Activated CD8-positive, alpha-beta memory T cell treated with anti-CD3 and anti-CD28 coated beads for 24 hours (primary cell): ENCODE measurements around the gene CDCP2.

Experiments
- DNase-seq: peaks from one replicate; pipeline ENCODE4 v3.0.0-alpha.2; 2020

CDCP2 gene

DNA sequence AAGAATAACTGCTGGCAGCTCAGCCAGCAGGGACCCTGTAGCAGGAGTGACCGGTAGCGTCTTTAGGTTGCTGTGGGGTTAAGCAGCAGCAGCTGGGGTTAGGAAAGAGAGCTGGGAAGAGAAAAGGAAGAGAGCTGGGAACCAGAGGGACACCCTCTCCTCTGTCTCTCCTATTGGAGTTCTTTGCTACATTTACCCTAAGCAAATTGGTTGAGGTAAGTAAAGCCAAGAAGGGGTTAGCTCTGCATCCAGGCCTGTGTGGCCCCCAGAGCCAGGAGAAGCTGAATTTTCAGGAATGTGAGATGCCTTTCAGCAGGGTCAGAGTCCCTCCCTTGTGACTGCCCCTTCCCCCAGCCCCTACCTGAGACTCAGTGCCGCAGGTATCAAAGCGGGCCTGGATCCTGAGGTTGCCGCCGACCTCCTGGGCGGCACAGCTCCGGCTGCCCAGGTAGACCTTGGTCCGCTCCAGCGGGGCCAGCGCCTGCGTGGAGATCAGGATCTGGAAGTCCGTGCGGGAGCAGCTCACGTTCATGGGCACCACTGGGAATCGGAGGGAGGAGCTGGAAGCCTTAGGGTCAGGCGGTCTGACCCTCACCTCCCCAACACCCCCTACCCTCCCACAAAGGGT, 16.4 kb downstream of the CDCP2 start:
- DNase-seq = no peak

DNA sequence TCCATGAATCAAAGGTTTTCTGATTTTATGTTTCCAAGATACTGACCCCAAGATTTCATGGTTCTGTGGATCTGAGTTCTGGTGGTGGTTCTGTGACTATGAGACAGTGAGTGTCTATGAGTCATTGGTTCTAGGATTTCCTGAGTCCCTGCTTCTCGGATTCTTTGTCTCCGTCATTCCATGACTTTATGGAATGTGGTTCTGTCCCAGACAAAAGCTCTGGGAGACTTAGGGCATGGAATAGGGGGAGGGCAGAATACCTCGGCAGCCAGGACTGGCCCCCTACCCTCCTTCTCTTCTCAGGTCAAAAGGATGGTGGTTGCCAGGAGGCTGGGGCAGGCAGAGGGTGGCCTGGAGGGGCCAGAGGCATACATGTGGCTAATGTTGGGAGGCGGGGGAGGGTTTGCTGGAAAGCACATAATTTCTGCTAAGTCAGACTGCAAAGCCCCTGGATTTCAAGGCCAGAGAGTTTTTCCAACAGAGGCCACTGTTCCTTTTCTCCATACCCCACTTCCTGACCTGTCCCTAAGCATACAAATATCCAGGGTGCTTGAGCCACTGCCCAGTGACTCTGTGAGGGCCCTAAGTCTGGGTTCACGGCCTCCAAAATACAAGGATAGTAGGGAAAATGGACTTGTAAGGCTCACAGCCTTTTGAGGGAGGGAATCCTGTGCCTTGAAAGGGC, 17.2 kb downstream of the CDCP2 start:
- no peak for DNase-seq

DNA sequence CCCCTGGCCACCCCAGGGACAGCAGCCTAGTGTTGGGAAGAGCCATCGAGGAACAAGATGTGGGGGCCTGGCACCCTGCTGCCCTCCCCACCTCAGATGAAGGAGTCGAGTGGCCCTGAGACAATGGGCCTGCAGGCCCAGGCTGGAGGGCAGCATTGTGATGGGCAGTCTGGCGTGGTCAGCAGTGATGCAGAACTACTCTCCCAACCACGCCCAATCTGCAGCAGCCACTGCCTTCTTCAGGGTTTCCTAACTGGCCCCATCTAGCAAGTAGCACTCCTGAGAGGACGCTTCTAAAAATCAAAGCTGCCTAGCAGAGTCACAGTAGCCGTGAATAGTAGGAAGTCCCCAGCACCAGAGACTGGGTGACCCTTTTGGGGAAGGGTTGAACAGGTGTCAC, 18.5 kb downstream of the CDCP2 start:
- no peak for DNase-seq

DNA sequence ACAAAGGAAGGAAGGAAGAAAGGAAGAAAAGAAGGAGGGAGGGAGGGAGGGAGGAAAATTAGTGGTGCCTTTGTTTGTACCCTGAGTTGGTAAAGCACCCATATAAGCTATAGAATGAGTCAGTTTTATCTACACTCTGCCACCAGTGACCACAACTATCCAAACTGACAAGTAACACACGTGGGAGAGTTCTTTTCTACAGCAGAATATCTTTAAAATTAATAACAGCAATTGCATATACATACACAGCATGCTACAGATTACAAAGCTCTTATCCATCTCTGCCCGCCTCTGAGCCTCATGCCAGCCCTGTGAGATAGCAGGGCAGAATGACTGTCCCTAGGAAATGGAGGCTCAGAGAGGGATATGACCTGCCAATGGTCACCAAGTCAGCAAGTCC, 20.3 kb downstream of the CDCP2 start:
- DNase-seq = no peak

DNA sequence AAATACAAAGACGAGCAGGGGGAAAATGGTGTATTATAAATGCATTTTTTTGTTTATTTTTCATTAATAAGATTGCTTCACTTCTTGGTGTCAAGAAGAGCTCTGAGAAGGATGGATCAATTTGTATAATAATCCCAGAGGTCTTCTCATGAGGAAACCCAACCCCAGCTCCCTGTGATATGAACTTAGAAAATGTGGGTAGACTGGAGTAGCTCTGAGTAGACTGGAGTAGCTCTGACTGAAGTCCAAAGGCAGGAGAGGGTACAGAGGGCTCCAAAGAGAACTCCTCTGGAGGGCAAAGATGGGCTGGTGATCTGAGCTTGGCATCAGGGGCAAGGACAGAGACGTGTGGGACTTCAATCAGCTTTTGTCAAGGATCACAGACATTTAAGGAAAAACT, 21.4 kb downstream of the CDCP2 start:
- DNase-seq = no peak

DNA sequence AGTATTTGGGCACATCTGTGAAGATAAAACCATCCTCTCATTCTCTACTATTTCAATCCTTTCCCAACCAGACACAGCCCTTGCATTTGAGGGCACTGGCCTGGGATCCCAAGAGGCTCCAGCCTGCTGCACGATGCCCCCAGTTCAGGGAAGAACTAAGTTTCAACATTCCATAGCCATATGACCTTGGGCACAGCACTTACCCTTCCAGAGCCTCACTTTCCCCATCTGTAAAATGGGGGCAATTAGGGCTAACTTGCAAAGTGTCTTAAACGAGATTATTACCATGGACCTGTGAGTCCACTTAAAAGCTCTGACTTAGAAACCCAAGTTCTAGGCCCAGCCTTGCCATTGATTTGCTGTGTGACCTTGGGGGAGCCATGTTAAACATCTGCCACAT, 22.9 kb downstream of the CDCP2 start:
- no peak for DNase-seq

DNA sequence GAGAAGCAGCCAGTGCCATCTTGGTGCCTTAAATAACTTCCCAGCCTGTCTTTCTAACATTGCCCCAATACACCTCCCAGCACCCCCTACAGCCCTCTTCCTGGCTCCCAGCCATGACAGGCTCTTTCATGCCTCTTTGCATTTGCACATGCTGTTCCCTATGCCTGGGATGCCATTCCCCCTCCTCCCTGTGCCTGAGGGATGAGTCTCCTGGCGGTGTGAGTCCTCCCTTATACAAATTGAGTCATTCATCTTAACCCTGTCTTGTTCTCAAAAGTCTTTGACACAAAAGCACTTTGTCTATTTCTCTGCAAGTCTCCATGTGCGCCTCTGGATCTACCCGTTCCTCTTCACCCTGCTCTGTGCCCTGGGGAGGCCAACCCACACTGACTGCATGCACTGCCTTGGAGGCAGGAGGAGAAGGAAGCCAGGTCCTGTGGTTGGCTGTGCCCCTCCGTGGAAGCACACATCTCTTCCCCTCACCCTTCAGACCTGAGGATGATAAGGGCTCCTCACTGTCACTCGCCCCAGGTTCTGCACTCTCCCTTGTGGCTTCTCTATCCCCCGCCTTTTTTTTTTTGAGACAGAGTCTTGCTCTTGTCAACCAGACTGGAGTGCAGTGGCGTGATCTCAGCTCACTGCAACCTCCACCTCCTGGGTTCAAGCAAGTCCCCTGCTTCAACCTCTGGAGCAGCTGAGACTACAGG, 25.1 kb downstream of the CDCP2 start:
- DNase-seq = no peak

DNA sequence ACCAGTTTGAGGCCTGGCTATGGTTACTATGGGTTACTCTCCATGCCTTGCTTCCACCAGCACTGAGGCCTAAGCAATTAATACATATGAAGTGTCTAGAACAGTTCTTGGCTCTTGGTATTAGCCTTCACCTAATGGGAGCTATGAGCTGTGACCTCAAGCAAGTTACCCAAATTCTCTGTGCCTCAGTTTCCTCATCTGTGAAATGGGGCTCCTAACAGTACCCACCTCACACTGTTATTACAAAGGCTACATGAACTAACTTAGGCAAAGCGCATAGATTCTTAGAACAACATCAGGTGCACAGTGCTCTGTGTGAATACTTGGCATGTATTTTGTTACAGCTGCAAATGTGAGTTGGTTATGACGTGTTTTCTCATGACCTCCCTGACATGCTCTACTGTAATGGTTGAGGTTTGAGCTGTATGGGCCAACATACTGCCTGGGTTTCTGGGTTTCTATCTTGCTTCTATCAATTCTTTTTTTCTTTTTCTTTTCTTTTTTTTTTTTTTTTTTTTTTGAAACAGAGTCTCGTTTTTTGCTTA, 26.5 kb downstream of the CDCP2 start:
- DNase-seq = no peak

DNA sequence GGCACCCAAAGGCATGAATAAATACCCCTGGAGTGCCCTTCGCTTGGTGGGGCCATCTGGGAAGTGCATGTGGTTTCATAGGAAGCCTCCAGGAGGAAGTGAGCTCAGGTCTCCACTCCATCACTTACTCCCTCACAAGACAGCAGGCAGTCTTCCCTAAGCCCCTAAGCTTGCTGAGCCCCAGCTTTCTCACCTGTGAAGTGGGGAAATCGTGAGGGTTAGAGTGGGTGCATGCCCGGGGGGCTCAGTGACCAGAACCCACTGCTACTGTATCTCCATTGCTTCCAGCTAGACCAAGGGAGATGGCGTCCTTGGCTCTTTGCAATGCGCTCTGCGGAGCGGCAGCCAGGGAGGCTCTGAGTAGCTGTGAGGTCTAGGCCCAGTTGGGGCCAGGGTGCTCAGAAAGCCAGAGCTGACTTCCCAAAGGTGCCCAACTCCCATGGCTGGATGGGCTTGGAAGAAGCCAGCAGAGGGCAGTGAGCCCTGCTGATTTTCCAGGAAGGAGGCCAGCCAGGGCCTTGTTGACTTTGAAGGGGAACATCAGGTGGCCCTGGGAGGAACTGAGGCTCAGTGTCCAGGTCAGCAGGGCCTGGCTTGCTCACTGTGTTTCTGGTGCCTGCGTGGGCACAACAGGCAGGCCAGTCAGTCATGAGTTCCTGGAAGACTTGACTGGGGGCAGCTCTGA, 27.3 kb downstream of the CDCP2 start:
- no peak for DNase-seq

DNA sequence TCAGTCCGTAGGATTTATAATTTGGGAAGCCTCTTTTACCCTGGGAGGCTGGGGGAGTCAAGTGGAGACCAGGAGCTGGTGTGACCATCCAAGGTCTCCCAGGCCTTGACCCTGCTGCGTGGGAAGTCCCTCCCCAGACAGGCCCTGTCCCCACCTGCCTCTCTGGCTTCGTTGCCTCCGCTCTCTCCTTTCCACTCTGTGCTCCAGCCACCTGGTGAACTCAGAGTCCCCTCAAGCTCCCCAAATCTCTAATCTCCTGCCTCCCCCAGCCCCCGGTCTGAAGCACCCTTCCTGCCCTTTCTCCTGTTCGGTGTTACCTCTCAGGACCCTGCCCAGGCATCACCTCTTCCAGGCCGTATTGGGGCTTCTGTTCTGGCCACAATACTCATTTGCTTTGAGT, 27.9 kb downstream of the CDCP2 start:
- no peak for DNase-seq

DNA sequence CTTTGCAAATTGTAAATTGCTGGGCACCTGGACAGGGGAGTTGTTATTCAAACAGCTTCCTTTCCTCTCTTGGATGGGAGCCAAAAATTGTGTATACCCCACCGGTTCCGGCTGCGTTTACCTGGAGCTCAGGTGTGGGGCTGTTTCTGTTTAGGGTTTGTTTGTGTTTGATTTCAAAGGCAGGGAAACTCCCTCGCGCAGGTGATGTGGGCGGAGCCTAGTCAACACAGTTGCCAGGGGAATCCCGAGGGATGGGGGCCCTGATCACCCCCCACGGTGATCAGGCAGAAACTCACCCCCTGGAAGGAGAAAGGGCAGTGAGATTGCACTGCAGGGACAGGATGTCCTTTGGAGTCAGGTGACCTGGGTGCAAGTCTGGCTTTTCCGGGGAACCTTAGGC, 28.3 kb downstream of the CDCP2 start:
- DNase-seq = no peak

DNA sequence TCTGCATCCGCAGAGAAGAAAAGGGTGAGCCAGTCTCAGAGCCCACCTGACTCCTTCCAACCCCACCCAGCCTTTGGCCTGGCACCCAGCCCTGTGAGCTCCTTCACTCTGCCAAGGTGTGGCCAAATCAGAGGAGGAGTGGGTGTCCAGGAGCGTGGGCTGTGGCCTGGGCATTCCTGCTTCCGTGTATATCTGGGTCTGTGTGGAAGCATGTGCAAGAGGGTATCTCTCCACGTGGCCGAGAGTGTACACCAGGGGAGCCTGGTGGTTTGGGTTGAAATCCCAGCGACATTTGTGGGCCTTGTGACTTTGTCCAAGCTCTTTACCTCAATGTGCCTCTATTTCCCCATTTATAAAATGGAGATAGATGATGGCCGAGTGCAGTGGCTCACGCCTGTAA, 29.8 kb downstream of the CDCP2 start:
- no peak for DNase-seq

DNA sequence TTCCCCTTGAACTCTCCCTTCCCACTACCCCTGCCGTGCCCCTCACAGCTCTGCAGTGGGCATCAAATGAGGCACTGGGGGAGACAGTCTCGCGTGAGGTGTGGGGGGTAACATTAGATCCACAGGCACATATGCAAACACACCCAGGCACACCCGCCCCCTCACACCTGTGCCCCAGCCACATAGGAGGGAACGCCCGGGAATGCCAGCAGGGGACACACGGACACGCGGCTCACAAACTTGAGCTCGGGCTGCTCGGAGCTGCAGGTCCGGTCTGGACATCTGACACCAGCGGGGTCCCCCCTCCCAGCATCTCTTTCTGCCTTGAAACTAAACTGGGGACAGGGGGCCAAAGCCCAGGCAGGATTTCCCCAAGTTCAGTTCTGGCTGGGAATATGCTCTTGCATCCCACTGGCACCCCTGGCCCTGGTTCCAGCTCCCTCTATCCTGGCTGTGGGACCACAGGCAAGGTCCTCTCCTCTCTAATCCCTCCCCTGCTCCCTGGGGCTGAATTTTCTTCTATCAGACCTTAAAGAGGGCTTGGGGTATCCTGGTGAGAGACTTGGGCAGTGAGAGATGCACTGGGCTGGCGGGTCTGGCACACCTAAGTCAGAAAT, 30.6 kb downstream of the CDCP2 start:
- DNase-seq = no peak

DNA sequence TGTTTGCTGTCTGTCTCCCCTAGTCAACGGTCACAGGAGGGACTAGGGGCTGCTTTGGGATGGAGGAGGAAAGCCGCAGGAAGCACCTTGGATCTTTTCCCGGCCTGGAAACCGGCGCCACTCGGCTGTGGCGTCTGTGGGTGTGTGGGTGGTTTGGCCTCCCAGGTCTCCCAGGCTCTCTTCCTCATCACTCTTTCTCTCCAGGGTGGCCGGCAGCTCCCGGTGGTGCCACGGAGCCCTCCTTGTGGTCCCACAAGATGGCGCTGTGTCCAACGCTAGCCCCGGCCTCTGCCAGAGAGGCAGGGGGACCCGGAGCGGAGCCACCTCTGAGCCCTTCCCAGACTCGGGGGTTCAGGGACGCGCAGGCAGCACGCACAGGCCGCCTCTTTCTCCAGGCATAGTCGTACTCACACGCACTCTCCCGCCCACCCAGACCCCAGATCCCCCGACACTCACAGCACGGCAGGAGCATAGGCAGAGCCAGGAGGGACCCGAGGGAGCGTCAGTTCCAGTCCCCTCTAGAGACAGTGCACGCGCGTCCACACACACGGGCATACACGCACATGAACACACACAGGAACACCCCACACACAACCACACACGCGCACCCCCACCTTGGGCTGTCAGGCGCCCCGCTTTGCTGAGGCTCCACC, 31.2 kb downstream of the CDCP2 start:
- DNase-seq = peak; percentile 88

DNA sequence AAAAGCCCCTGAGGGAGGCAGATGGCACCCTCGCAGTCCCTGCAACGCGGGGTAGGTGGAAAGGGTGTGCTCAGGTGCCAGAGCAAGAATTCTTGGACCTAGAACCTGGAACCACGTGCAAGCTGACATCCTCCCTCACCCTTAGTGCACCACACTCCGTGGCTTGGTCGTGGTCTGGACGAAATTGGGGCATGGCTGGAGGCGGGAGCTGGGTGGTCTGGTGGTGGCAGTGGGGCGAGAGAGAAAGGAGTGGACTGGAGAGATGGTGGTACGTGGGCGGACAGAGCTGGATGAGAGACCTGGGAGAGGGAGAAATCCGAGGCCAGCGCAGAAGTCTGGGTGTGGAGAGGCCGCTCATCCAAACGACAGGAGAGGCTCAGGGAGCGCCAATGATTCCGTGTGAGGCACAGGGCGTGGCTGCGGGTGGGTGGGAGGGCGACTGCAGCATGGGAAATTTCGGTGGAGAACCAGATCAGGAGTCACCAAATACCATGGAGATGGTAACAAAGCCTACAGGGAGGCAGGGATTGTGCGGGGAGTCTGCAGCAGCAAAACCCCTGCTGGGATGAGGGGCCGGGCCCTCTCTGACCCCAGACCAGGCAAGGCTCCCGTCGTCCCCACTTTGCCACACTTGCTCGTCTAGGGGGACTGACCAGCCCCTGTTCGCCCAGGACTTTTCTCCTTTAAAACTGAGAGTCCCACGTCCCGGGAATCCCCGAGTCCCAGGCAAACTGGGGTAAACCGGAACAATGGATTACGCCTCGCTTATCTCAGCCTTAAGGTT, 31.9 kb downstream of the CDCP2 start:
- no peak for DNase-seq

DNA sequence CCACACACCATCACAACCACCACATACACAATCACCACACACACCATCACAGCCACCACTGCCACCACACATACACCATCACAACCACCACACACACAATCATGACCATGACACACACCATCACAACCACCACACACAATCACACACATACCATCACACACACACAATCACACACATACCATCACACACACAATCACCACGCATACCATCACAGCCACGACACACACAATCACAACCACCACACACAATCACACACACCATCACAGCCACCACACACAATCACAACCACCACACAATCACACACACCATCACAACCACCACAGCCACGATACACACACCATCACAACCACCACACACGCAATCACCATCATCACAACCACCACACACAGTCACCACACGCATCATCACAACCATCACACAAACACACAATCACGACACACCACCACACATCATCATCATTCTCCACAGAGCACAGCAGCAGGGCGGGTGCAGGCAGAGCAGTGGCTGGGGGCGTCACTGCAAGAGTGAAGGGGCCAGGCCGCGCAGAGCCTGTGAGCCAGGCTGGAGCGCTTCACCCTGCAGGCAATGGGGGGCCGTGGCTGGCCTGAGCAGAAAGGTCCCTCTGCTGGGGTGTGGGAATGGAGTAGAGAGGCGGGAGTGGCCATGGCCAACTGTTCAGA, 32.6 kb downstream of the CDCP2 start:
- no peak for DNase-seq

DNA sequence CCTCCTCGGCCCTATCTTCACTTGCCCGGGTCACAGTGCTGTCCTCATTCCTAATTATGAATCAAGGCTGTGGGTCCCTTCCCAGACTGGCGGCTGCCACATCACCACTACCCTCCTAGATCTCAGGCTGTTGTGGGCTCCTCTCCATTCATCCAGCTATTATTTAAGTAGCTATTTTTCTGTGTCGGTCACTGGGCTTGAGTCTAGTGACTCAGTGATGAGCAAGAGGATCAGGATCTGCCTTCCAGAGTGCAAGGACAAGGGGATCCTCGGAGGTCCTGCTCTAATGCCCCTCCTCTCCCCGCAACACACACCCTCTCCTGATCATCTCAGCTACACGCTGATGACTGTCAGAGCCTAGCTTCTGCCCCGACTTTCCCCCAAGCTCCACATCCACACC, 34.1 kb downstream of the CDCP2 start:
- DNase-seq = no peak

DNA sequence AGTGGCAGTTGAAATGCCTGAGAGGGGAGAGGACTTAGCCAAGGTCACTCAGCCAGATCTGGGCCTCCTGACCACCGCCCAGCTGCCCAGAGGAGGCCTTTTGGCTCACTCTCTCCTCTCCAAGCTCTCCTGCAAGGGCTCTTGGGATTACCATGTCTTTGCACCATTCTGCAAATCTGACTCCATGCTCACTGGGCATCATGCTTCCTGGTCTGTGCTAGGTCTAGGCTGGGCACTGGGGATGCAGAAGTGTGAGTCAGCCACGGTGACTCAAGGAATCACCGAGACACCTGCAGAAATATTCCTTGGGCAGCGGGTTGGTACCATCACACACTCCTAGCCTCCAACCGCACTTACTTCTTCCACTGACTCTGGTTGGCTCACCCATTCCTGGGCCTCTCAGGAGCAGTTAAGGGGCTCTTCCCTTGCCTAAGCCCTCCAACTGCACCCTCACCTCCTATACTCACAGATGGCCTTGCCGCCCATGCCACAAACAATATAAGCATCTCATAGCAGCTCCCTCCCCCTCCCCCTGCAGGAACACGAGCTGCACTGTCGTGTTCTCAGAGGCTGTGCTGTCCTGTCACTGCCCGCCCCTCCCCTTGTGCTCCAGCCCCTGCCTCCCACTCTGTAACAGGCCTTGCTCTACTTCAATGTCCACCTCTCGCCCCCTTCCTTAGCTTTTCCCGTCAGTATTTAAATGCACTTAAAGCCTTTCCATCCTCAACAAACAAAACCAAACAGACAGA, 34.8 kb downstream of the CDCP2 start:
- DNase-seq = no peak

DNA sequence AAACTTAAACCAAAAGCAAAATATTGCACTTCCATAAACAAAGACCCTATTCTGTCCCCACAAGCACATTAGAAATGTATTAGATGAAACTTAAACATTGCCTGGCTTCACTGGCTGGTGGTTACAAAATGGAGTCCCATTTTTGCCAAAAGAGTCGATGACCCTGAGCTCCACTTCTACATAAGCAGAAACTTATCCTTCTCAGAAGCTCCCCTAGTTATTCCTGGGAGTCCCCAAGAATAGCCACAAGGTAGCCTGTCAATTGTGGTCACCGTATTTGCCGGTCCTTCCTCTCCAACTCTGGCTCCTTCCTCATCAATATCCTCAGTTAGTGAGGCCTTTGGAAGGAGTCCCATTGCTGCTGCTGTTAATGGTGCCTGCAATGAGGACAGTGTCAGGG, 37.3 kb downstream of the CDCP2 start:
- no peak for DNase-seq

DNA sequence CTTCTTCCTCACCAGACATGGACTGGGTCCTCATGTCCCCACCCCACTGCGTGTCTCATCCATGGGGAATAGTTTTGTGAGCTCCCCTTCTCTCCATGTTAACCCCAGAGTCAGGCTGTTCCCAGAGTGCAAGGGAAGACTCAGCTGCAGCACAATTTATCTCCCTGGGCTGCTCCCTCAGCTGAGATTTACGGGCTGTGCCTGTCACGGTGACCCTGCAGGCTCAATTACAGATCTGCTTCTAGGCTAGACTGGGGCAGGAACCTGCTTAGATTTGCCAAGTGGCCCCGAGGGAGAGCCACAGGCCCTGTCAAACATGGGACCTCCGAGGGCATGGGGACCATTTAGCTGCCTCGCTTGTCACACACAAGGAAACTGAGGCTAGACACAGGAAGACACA, 37.8 kb downstream of the CDCP2 start:
- DNase-seq = no peak
